IMR-90 (cell line): Measurements from ENCODE around the gene TEX261. TPM values are rescaled to one million over a fixed set of nuclear protein-coding genes. Genes with fewer than 3 reads are reported as not detected.

Source experiments
- ATAC-seq: fragments of 200-7000 bp; cut with Tn5 transposase; 2 replicates; pipeline ENCODE4 v1.9.1; 2020; ENCODE audit warnings: low read depth, mild to moderate bottlenecking, moderate library complexity
- BruUV-seq: library from RNA; stranded (reverse); fragments of 400-500 nt; replicated peaks from 2 replicates; lab custom pipeline; 2021; lab: Mats Ljungman, UMichigan
- CTCF ChIA-PET: fragments of 300-600 bp; formaldehyde crosslinking; extraction: SDS; loops from one replicate; lab custom pipeline; 2021; ENCODE audit warnings: antibody characterized with exemption; lab: Yijun Ruan, JAX
- POLR2A ChIA-PET: fragments of 300-600 bp; sonication (Branson Sonifier 250); formaldehyde crosslinking; loops from one replicate; lab custom pipeline; 2022; ENCODE audit warnings: antibody characterized with exemption; ENCODE audit not compliant: unreplicated experiment; lab: Charles Lee
- DNase-seq: peaks from one replicate; pipeline ENCODE4 v3.0.0; 2013
- H2AFZ ChIP-seq: replicated peaks from 2 replicates; pipeline ENCODE3; 2013; ENCODE audit warnings: low read length, mild to moderate bottlenecking; ENCODE audit not compliant: poor library complexity
- H2AK5ac ChIP-seq: 2 replicates; pipeline ENCODE4 v1.6.1; 2013; ENCODE audit warnings: low read depth, low read length, inconsistent platforms
- H2AK9ac ChIP-seq: replicated peaks from 2 replicates; pipeline ENCODE3; 2013; ENCODE audit warnings: mild to moderate bottlenecking, low read depth, low read length, moderate library complexity; ENCODE audit not compliant: poor library complexity
- H2BK120ac ChIP-seq: 2 replicates; pipeline ENCODE4 v1.6.1; 2013; ENCODE audit warnings: low read depth, low read length, inconsistent platforms
- H2BK15ac ChIP-seq: 3 replicates; pipeline ENCODE4 v1.6.1; 2013; ENCODE audit warnings: low read depth, low read length, inconsistent platforms
- H2BK20ac ChIP-seq: 2 replicates; pipeline ENCODE4 v1.6.1; 2013; ENCODE audit warnings: low read depth, mild to moderate bottlenecking, inconsistent platforms, low read length, moderate library complexity
- H2BK5ac ChIP-seq: 2 replicates; pipeline ENCODE4 v1.6.1; 2013; ENCODE audit warnings: mild to moderate bottlenecking, low read depth, low read length, inconsistent platforms; ENCODE audit not compliant: poor library complexity, severe bottlenecking
- H3K14ac ChIP-seq: replicated peaks from 2 replicates; pipeline ENCODE4 v1.6.1; 2013; ENCODE audit warnings: low read depth, low read length, inconsistent platforms
- H3K18ac ChIP-seq: 2 replicates; pipeline ENCODE4 v1.6.1; 2013; ENCODE audit warnings: low read depth, low read length, control low read depth
- H3K23ac ChIP-seq: 2 replicates; pipeline ENCODE4 v1.6.1; 2013; ENCODE audit warnings: low read depth, low read length, inconsistent platforms
- H3K27ac ChIP-seq: 2 replicates; pipeline ENCODE4 v1.5.1; 2013; ENCODE audit warnings: mild to moderate bottlenecking, control low read depth, low read length; ENCODE audit not compliant: insufficient read depth
- H3K27me3 ChIP-seq: 2 replicates; pipeline ENCODE4 v1.6.1; 2013; ENCODE audit warnings: low read length; ENCODE audit not compliant: control insufficient read depth, insufficient read depth
- H3K36me3 ChIP-seq: 2 replicates; pipeline ENCODE4 v1.6.1; 2013; ENCODE audit warnings: low read length, mixed read lengths; ENCODE audit not compliant: control insufficient read depth, insufficient read depth
- H3K4ac ChIP-seq: 2 replicates; pipeline ENCODE4 v1.6.1; 2013; ENCODE audit warnings: low read depth, low read length, inconsistent platforms
- H3K4me1 ChIP-seq: 2 replicates; pipeline ENCODE4 v1.6.1; 2013; ENCODE audit warnings: low read length, mixed read lengths; ENCODE audit not compliant: control insufficient read depth, insufficient read depth
- H3K4me2 ChIP-seq: 2 replicates; pipeline ENCODE4 v1.6.1; 2013; ENCODE audit warnings: low read depth, mild to moderate bottlenecking, control low read depth, low read length, moderate library complexity
- H3K4me3 ChIP-seq: 2 replicates; pipeline ENCODE4 v1.5.1; 2013; ENCODE audit warnings: low read depth, mild to moderate bottlenecking, control low read depth, low read length, moderate library complexity; ENCODE audit not compliant: insufficient read depth
- H3K56ac ChIP-seq: 2 replicates; pipeline ENCODE4 v1.6.1; 2013; ENCODE audit warnings: low read length, inconsistent platforms; ENCODE audit not compliant: insufficient read depth; ENCODE audit errors: extremely low read depth
- H3K79me1 ChIP-seq, 2 experiments: 2 replicates each; pipeline ENCODE4 v1.6.1; 2013; ENCODE audit warnings: low read length in 2 of 2, inconsistent platforms in 1 of 2, low read depth in 1 of 2
- H3K9ac ChIP-seq: 2 replicates; pipeline ENCODE4 v1.6.1; 2013; ENCODE audit warnings: low read depth, low read length, control low read depth
- H3K9me1 ChIP-seq: 2 replicates; pipeline ENCODE4 v1.6.1; 2013; ENCODE audit warnings: low read length, inconsistent platforms; ENCODE audit not compliant: insufficient read depth
- H3K9me3 ChIP-seq: 2 replicates; pipeline ENCODE4 v1.6.1; 2013; ENCODE audit warnings: low read length; ENCODE audit not compliant: control insufficient read depth, insufficient read depth
- H4K20me1 ChIP-seq: 2 replicates; pipeline ENCODE4 v1.6.1; 2013; ENCODE audit warnings: low read length, inconsistent platforms; ENCODE audit not compliant: insufficient read depth
- H4K5ac ChIP-seq: 2 replicates; pipeline ENCODE4 v1.6.1; 2013; ENCODE audit warnings: mild to moderate bottlenecking, low read depth, low read length, control low read depth
- H4K8ac ChIP-seq, 2 experiments: 2 replicates each; pipeline ENCODE4 v1.6.1; 2013; ENCODE audit warnings: low read depth in 2 of 2, low read length in 2 of 2, control low read depth in 1 of 2, inconsistent platforms in 1 of 2
- H4K91ac ChIP-seq: 2 replicates; pipeline ENCODE4 v1.6.1; 2013; ENCODE audit warnings: low read depth, low read length, inconsistent platforms; ENCODE audit not compliant: insufficient read depth
- BHLHE40 ChIP-seq: fragments of 150-350 bp; IDR thresholded peaks from 2 replicates; pipeline ENCODE4 v1.6.1; 2016; ENCODE audit warnings: mild to moderate bottlenecking, low read depth, low read length
- CEBPB ChIP-seq: IDR thresholded peaks from 2 replicates; pipeline ENCODE4 v1.6.1; 2012; ENCODE audit warnings: low read depth, low read length, improper control_type of control experiment
- CHD1 ChIP-seq: IDR thresholded peaks from 2 replicates; pipeline ENCODE4 v1.6.1; 2012; ENCODE audit warnings: low read depth, low read length, improper control_type of control experiment
- ELK1 ChIP-seq: fragments of 150-350 bp; IDR thresholded peaks from 2 replicates; pipeline ENCODE4 v1.6.1; 2016; ENCODE audit warnings: low read depth, mild to moderate bottlenecking, low read length, moderate library complexity, borderline replicate concordance
- NFE2L2 ChIP-seq: fragments of 150-350 bp; IDR thresholded peaks from 2 replicates; pipeline ENCODE4 v1.6.1; 2016; ENCODE audit warnings: low read depth, mild to moderate bottlenecking, low read length
- RAD21 ChIP-seq: IDR thresholded peaks from 2 replicates; pipeline ENCODE4 v1.6.1; 2012; ENCODE audit warnings: low read length, improper control_type of control experiment
- USF2 ChIP-seq: fragments of 150-350 bp; IDR thresholded peaks from 2 replicates; pipeline ENCODE4 v1.6.1; 2017; ENCODE audit warnings: mild to moderate bottlenecking, antibody characterized with exemption, low read length, low read depth
- WGBS, 2 experiments: methylation state at CpG; one replicate each; pipeline versions ENCODE4 v1.1.5 to v1.1.7; 2013; ENCODE audit warnings: missing lambda C conversion rate in 2 of 2; ENCODE audit not compliant: insufficient read length in 1 of 2; ENCODE audit errors: extremely low coverage in 2 of 2; 5-methylcytosine and 5-hydroxymethylcytosine counted together
- dilution Hi-C: fragments of 300-500 bp; cut with HindIII; formaldehyde crosslinking; loops from one replicate; pipeline ENCODE4 v1.14.3; 2018; ENCODE audit warnings: low sequenced_read_pairs; ENCODE audit not compliant: unreplicated experiment
- in situ Hi-C: fragments of 300-500 bp; cut with MboI; formaldehyde crosslinking; loops from 3 replicates; pipeline ENCODE4 v1.14.3; 2019; ENCODE audit warnings: low sequenced_read_pairs, inconsistent platforms, mixed read lengths
- intact Hi-C: fragments of 100-400 bp; cut with micrococcal nuclease; formaldehyde crosslinking; loops from 2 replicates; pipeline ENCODE4 v1.10.0; 2022
- polyA plus RNA-seq, 3 experiments: library from polyadenylated mRNA; depleted of rRNA; stranded (reverse); fragments of >200 nt; gene quantifications; 2 replicates each; pipeline ENCODE4 v1.2.3, GENCODE V29; 2012; ENCODE audit warnings: low replicate concordance in 1 of 3
- total RNA-seq: library from RNA; depleted of rRNA; stranded (reverse); fragments of >200 nt; gene quantifications from 2 replicates; pipeline ENCODE4 v1.2.3, GENCODE V29; 2012

Gene TEX261
- total and polyA plus RNA-seq, 2 of the 4 experiments (the other 2 are of a cell fraction): 26.3 to 69.8 TPM

GRCh38 chr2:70939001-70939838, 55.5 kb downstream of the TEX261 start:
- Histone ChIP-seq H3K27ac (no peak overlapping the region), H3K23ac (no peak overlapping the region), H3K36me3 (no peaks in the 10 kb centered on the region), H3K4ac (no peak overlapping the region), H3K18ac (no peak overlapping the region), H3K9me3 (no peaks in the 10 kb centered on the region), H4K8ac (no peak overlapping the region), H3K79me1 (no peaks in the 10 kb centered on the region), H2AK9ac (peak overlapping the region; percentile 28), H4K91ac (no peak overlapping the region), H2AK5ac (no peak overlapping the region), H2BK20ac (no peak overlapping the region), H3K4me3 (no peak overlapping the region), H3K4me1 (no peaks in the 10 kb centered on the region), H4K5ac (no peak overlapping the region), H3K56ac (no peak overlapping the region), H2BK15ac (no peak overlapping the region), H3K4me2 (no peak overlapping the region), H3K27me3 (peaks cover 2% of the 10 kb centered on the region; the same call in 1 of the 2 replicates), H3K9me1 (no peaks in the 10 kb centered on the region), H2BK5ac (no peak overlapping the region), H3K9ac (no peak overlapping the region), H4K20me1 (no peaks in the 10 kb centered on the region; the same call in none of the 2 replicates), H2AFZ (no peak overlapping the region), H3K14ac (no peak overlapping the region), H2BK120ac (no peak overlapping the region)
- no TSS peak for BruUV-seq
- ChIA-PET CTCF (interaction anchor here (1.0 kb wide), 1 partner anchor 9 kb away, joined by 3 read pairs; no protein-coding TSS in a partner anchor), POLR2A (no interaction called here)
- ATAC-seq: no peak
- WGBS, 2 experiments: 47% methylated on average over 10 of the region's 30 CpGs; no CpG with 5 or more reads in 1 of the 2 experiments
- dilution Hi-C loops: no loop called here
- DNase-seq: no peak
- TF ChIP-seq BHLHE40 (no peak), USF2 (no peak), CHD1 (no peak), RAD21 (no peak), NFE2L2 (no peak), ELK1 (no peak), CEBPB (no peak)
- in situ Hi-C loops: no loop called here
- intact Hi-C loops: no loop called here
